Measurements from ENCODE around the gene RUNX3.

GRCh38 chr1:24855474-24855873 lies 74.6 kb downstream of the RUNX3 start:
- TF ChIP-seq POLR2A (IDR thresholded peaks at IDR 0.05) (no peak), CTCF (IDR thresholded peaks at IDR 0.05) (no peak), EP300 (IDR thresholded peaks at IDR 0.05) (no peak), POLR2AphosphoS5 (IDR thresholded peaks at IDR 0.05) (no peak)

Data from sigmoid colon (tissue), 4 donors.